AG04450 (cell line): Measurements from ENCODE around the gene KCNC4. TPM values are rescaled to one million over a fixed set of nuclear protein-coding genes. Genes with fewer than 3 reads are reported as not detected.

Experiments used
- CTCF ChIA-PET: fragments of 300-600, 350-600 bp; formaldehyde crosslinking; extraction: SDS; loops from one replicate; lab custom pipeline; 2022; ENCODE audit warnings: antibody characterized with exemption, inconsistent platforms; lab: Charles Lee
- POLR2A ChIA-PET: fragments of 350-600 bp; formaldehyde crosslinking; extraction: SDS; loops from one replicate; lab custom pipeline; 2021; ENCODE audit warnings: antibody characterized with exemption, inconsistent platforms; lab: Yijun Ruan, JAX
- DNase-seq: peaks from one replicate; pipeline ENCODE4 v3.0.0-alpha.2; 2011; ENCODE audit warnings: low read depth, low spot score
- H3K27ac ChIP-seq: one replicate; pipeline ENCODE4 v1.5.1; 2012; ENCODE audit warnings: low read depth, low read length, control low read depth
- H3K27me3 ChIP-seq: one replicate; pipeline ENCODE4 v1.6.0; 2012; ENCODE audit warnings: low read length; ENCODE audit not compliant: control insufficient read depth, insufficient read depth
- H3K4me3 ChIP-seq: 2 replicates; pipeline ENCODE4 v1.5.1; 2011; ENCODE audit warnings: mild to moderate bottlenecking, low read depth, low read length, control low read depth
- H3K9me3 ChIP-seq: 2 replicates; pipeline ENCODE4 v1.5.1; 2012; ENCODE audit warnings: low read length; ENCODE audit not compliant: control insufficient read depth, insufficient read depth
- polyA plus RNA-seq: library from polyadenylated mRNA; depleted of rRNA; stranded (reverse); fragments of >200 nt; gene quantifications from 2 replicates; pipeline ENCODE4 v1.2.3, GENCODE V29; 2011
- TF ChIP-seq, protein P1 (sequence below): IDR thresholded peaks from 2 replicates; pipeline ENCODE4 v1.5.1; 2011; ENCODE audit warnings: low read depth, low read length, control low read depth, inconsistent platforms

KCNC4 gene
- polyA plus RNA-seq, 1 experiment: 0.36 TPM

DNA sequence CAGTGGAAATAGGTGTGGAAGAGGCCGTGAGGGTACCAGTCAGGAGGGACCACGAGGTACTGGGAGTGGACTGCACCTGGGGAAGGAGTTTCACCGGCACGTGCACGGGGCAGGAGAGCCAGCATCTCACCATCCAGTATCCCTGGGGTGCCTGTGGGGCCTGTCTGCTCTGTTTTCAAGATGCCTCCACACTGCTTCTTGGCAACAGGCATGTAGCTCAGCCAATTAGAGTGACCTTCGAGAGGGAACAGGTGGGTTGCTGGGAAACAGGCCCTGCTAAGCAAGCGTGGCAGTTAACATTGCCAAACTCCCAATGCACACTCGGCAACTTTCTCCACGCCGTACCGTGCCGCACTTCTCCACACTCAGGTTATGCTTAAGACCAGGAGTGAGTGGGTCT is 17.7 kb downstream of the KCNC4 start:
- ChIA-PET POLR2A (no interaction called here), CTCF (interaction anchor here (1.0 kb wide), 1 partner anchor 232 kb away, joined by 4 read pairs; no protein-coding TSS in a partner anchor)
- no peaks in the 10 kb centered on the region for H3K27me3 ChIP-seq
- no peak overlapping the region for H3K27ac ChIP-seq
- TF ChIP-seq, protein P1, sequence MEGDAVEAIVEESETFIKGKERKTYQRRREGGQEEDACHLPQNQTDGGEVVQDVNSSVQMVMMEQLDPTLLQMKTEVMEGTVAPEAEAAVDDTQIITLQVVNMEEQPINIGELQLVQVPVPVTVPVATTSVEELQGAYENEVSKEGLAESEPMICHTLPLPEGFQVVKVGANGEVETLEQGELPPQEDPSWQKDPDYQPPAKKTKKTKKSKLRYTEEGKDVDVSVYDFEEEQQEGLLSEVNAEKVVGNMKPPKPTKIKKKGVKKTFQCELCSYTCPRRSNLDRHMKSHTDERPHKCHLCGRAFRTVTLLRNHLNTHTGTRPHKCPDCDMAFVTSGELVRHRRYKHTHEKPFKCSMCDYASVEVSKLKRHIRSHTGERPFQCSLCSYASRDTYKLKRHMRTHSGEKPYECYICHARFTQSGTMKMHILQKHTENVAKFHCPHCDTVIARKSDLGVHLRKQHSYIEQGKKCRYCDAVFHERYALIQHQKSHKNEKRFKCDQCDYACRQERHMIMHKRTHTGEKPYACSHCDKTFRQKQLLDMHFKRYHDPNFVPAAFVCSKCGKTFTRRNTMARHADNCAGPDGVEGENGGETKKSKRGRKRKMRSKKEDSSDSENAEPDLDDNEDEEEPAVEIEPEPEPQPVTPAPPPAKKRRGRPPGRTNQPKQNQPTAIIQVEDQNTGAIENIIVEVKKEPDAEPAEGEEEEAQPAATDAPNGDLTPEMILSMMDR: no peak
- no peak for DNase-seq
- no peak overlapping the region for H3K4me3 ChIP-seq
- H3K9me3 ChIP-seq: peaks cover 5% of the 10 kb centered on the region; the same call in 1 of the 2 replicates

DNA sequence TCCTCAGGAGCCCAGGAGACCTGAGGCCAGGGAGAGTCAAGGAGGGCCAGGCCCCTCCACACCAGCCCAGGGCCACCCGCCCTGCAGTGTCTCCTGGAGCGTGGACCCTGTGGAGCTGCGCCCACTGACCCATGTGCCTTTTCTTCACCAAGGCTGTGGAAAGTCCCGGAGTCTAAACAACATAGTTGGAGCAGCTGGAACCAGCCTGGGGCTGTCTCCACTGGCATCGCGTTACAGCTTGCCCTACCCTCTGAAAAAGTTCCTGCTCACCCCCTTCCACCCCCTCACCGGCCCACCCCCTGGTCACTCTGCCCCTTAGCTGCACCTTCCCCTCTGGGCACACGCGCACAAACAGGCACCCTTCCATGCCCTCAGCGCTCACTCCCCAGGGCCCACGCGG is 18.3 kb downstream of the KCNC4 start:
- ChIA-PET POLR2A (interaction anchor here (0.6 kb wide), 1 partner anchor 171 kb away, joined by 3 read pairs; no protein-coding TSS in a partner anchor), CTCF (interaction anchor here (1.0 kb wide), 1 partner anchor 232 kb away, joined by 4 read pairs; no protein-coding TSS in a partner anchor)
- Histone ChIP-seq H3K4me3 (no peak overlapping the region), H3K9me3 (peaks cover 7% of the 10 kb centered on the region; the same call in 1 of the 2 replicates), H3K27me3 (no peaks in the 10 kb centered on the region), H3K27ac (no peak overlapping the region)
- DNase-seq: no peak
- TF ChIP-seq, protein P1: no peak

DNA sequence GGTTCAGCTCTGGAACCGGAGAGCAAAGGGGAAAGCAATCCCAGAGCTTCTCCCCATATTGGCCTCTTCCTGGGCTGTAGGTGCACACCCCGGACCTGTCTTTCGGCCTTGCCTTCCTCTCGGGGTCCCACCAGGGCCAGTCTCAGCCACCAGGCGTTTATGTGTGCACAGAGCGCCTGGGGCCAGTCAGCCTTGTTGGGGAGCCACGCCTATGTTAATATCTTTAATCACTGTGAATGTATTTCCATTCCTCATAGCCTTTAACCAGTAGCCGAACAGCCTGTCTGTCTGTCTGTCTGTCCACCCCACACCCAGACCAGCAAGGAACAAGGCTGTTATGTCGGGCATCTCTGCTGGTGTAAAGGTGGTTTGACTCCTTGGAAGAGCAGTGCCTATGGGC is 18.8 kb downstream of the KCNC4 start:
- TF ChIP-seq, protein P1: no peak
- Histone ChIP-seq H3K27ac (no peak overlapping the region), H3K27me3 (no peaks in the 10 kb centered on the region), H3K9me3 (peaks cover 7% of the 10 kb centered on the region; the same call in 1 of the 2 replicates), H3K4me3 (no peak overlapping the region)
- no peak for DNase-seq
- ChIA-PET POLR2A (interaction anchor here (0.6 kb wide), 1 partner anchor 172 kb away, joined by 3 read pairs; no protein-coding TSS in a partner anchor), CTCF (no interaction called here)

DNA sequence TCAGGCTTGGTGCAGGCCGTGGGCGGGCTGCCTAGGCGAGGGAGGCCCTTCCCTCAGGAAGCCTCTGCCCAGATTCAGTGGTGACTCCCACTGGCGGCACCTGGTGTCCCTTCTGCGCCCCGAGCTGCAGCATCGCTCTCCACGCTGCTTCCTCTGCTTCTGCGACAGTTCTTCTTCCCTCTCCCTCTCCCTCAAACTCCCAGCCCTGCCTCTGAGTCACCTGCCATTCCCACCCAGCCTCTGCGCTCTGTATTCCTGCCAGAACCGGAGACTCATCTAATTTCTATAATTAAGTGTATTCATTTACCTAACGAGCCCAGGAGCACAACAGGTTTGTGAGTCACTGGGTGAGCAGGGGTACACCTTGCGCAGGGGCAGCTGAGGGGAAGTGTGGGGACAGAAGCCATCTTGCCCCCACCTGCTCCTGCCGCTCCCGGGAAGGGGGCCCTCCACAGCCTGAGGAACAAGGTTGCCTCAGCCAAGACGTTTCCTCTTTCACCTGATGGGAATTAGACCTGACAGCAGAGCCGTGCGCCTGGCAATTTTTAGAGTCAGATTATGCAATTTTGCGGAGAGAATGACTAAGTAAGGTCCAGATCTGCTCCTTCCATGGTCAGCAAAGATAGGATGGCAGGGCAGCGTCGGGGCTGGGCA is 19.4 kb downstream of the KCNC4 start:
- no peak for DNase-seq
- H3K27ac ChIP-seq: no peak overlapping the region
- peaks cover 7% of the 10 kb centered on the region; the same call in 1 of the 2 replicates for H3K9me3 ChIP-seq
- H3K4me3 ChIP-seq: no peak overlapping the region
- POLR2A ChIA-PET: no interaction called here
- H3K27me3 ChIP-seq: no peaks in the 10 kb centered on the region
- TF ChIP-seq, protein P1: no peak
- CTCF ChIA-PET: no interaction called here
